Activated CD8-positive, alpha-beta memory T cell treated with anti-CD3 and anti-CD28 coated beads for 1 hour (primary cell): ENCODE results near the gene TLCD3B.

Experiments
- DNase-seq, 2 donors: peaks; one replicate each; pipeline ENCODE4 v3.0.0-alpha.2; 2020; ENCODE audit warnings: low read depth in 1 of 2; ENCODE audit errors: extremely low read depth in 1 of 2

The TLCD3B gene, protein sequence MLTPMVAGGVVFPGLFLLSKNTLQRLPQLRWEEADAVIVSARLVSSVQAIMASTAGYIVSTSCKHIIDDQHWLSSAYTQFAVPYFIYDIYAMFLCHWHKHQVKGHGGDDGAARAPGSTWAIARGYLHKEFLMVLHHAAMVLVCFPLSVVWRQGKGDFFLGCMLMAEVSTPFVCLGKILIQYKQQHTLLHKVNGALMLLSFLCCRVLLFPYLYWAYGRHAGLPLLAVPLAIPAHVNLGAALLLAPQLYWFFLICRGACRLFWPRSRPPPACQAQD

DNA sequence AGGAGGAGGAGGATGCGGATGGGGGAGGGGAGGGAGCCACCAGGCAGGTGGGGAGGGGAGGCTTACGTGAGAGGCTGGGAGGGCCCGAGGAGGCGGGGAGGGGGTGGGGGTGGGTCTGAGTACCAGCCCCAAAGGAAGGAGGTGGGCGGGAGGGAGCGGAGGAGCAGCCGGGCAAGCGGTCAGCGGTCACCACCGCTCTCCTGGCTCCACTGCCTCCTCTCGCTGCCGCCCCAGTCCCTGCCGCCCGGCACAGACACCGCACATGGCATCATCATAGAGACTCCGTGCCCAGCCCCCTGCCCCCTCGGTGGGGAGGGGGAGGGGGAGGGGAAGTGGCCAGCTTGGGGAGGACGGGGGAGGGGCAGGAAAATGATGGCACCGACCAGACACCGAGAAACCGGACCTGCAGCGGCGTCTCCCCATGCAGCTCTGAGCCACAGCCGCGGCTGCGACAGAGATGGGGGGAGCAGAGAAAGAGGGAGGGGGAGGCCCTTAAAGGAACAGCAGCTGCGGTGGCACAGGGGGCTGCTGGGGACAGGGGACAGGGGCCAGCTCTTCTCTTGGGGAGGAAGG, at the start of gene TLCD3B:
Gene TLCD3B, minus strand, starts transcription at position 431 of the 573 bp plus-strand sequence. CDS start 744 bp downstream, outside the sequence.
- no peak for DNase-seq

DNA sequence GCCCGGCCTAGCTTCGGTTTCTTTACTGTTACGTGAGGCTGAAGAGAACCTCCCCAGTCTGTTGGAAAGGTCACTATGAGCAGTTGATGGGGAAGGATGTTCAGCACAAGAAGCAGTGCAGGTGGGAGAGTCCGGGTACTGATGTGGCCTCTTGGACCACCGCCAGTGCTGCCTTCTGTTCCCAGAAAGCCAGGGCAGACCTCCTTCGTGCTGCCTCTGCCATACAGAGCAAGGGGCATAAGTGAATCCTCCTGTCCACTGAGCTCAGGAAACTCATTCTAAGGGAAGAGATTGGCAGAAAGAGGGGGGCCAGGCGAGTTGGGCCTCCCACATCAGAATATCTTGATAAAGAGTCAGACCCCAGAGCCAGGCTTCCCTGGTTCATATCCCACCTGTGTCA, 48.4 kb upstream of the TLCD3B start:
- no peak for DNase-seq

DNA sequence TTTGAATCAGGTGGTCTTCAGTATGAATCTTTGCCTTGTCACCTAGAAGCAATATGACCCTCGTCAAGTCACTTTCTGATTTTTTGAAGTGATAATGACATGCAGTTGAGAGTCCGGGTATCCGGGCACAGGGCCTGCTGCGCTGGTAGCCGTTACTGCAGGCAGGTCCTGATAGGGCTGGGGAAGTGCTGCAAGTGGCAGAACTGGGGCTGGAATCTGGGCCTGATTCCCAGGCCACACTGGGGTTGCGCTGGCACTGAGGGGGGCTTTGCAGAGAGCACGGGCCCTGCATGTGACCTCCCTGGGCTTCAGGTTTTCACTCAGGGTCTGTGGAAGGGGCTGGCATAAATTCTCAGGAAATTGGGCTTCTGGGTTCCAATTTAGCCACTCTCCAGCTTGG, 47.7 kb upstream of the TLCD3B start:
- DNase-seq, result no peak

DNA sequence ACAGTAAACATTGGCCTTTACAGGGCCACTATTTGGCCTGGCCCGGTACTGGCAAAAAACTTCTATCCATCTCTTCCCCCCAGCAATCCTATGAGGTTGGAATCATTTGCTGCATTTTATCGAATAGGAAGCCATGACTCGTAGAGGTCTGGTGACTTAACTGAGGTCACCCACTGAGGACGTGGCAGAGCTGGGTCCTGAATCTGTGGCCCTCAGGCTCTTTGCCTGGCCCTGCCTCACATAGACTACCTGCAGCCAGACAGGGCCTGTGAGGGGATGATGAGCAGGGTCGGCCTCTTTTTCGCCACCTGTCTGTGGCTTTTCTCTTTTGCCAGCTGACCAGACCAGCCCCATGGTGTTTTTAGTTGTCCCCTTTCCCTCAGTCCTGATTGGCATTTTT, 46.6 kb upstream of the TLCD3B start:
- no peak for DNase-seq

DNA sequence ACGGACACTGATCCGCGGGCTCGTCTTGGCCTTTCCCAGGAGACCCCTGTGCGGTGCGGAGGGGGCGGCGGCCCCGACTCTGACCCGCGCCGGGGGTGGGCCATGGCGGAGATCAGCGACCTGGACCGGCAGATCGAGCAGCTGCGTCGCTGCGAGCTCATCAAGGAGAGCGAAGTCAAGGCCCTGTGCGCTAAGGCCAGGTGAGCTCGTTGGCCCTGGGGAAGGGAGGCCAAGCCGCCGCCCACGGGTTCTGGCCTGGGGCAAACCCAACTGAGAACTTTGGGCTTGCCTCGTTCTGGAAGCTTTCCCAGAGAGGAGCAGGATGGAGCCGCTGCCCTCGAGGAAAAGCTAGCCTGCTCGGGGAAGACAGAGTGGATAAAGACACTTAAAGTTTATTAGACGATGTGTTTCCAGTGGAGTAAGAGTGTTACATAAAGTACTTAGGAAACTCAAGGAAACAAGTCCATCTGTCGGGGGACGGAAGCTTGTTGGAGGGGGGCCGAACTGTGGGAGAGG, 45.3 kb upstream of the TLCD3B start:
- DNase-seq, result no peak

DNA sequence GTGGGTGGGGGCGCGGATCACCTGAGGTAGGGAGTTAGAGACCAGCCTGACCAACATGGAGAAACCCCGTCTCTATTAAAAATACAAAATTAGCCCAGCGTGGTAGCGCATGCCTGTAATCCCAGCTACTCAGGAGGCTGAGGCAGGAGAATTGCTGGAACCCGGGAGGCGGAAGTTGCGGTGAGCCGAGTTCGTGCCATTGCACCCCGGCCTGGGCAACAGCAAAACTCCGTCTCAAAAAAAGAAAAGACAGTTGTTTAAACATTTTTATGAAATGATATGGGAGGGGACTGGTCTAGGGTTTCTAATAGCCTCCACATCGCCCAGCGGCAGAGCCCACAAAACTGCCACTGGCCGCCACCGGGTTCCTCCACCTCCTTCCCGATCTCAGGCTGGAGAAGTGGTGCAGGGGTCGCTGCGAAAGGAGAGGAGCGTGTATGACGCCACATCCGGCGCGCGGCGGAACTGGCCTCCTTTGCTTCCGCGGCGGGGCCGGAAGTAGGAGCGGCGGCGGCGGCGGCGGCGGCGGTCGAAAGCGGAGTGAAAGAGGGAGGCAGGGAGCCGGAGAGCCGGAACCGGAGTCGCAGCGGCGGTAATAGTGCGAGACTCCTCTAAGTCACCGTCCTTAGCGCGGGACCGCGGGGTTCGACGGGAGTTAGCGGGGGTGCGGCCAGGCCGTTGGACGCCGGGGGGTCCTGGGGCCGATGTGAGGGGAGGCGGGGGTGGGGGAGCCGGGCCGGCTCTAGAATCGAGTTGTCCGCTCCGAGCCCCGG, 44.6 kb upstream of the TLCD3B start, which contains the start of gene PPP4C:
Gene PPP4C, plus strand, starts transcription at position 492 of the 773 bp plus-strand sequence. CDS start 384 bp downstream, outside the sequence.
- DNase-seq, result peak; percentile 66 to 86

DNA sequence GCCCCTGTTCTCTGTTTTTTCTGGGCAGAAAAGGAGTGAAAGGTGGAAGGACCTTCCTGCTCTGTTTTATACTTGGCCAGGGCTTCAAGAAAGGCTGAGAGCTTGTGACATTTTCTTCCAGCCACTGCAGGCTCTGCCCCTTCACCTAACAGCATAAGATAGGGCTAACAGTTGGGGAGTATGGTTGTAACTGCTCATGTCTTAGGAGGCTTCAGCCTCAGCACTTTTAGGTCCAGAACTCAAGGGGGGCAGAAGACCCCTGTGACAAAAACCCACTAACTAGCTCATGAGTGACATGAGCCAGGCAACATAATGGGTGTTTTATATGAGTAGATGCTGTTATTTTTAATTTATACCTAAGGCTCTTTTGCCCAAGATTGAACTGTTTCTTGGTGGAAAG, 39.4 kb upstream of the TLCD3B start:
- DNase-seq, result no peak

DNA sequence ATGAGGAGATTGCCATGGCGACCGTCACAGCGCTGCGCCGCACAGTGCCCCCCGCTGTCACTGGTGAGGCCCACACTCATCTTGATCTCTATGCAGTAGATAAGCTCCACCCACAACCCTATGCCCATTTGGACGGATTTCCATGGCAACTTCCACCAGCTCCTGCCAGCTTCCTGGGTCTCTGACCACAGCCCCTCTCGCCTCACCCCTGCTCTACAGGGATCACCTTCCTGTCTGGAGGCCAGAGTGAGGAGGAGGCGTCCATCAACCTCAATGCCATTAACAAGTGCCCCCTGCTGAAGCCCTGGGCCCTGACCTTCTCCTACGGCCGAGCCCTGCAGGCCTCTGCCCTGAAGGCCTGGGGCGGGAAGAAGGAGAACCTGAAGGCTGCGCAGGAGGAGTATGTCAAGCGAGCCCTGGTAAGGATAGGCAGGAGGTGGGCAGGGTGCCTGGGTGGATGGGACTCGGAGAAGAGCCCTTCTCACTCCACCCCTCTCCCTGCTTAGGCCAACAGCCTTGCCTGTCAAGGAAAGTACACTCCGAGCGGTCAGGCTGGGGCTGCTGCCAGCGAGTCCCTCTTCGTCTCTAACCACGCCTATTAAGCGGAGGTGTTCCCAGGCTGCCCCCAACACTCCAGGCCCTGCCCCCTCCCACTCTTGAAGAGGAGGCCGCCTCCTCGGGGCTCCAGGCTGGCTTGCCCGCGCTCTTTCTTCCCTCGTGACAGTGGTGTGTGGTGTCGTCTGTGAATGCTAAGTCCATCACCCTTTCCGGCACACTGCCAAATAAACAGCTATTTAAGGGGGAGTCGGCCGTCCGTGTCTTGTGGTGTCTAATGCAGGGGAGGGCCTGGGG, 38.8 kb upstream of the TLCD3B start:
- no peak for DNase-seq

DNA sequence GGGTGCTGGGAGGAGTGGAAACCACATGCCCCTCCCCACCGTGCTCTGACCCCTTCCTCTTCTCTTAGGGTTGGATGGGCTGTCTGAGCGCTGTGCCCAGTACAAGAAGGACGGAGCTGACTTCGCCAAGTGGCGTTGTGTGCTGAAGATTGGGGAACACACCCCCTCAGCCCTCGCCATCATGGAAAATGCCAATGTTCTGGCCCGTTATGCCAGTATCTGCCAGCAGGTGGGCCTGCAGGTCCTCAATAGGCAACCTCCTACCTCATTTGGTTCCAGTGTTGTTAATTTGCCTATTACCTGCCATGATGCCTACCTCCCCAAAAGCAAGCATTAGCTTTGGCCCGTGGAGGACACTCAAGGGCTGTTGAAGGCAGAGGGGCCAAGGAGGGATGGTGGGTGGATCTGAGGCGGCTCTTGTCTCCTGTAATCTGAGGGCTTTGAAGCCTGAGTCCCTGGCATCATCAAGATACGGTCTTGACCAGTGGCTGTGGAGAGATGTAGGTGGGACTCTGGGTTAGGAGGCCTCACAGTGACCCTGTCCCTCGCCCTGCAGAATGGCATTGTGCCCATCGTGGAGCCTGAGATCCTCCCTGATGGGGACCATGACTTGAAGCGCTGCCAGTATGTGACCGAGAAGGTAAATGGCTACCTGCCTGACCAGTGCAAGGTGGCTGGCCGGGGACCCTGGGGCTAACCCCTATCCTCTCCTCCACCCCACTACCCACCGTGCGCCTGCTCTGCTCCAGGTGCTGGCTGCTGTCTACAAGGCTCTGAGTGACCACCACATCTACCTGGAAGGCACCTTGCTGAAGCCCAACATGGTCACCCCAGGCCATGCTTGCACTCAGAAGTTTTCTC, 37.9 kb upstream of the TLCD3B start:
- DNase-seq, result no peak

DNA sequence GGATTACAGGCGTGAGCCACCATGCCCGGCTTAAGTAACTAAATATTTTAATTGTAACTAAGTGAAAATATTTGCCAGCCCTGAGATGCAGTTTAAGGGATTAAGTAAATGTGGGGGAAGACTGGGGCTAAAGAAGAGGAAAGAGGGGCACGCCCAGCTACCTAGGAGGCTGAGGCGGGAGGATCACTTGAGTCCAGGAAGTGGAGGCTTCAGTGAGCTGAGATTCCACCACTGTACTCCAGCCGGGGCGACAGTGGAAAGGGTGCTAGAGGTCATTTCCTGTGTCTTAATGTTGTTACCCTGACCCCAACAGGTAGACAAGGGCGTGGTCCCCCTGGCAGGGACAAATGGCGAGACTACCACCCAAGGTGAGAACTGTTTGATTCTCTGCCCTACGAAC, 37.3 kb upstream of the TLCD3B start:
- no peak for DNase-seq

DNA sequence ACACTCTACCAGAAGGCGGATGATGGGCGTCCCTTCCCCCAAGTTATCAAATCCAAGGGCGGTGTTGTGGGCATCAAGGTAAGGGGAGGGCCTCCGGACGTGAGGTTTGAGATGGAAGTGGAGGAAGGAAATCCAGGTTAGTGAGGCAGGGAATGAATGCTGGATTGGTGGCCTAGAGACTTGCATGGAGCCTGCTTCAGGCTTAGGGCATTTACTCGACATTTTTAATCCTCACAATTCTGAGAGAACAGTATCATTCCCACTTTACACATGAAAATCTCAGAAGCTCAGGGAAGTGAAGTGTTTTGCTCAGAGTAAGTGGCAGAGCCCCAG, 36.5 kb upstream of the TLCD3B start:
- no peak for DNase-seq

DNA sequence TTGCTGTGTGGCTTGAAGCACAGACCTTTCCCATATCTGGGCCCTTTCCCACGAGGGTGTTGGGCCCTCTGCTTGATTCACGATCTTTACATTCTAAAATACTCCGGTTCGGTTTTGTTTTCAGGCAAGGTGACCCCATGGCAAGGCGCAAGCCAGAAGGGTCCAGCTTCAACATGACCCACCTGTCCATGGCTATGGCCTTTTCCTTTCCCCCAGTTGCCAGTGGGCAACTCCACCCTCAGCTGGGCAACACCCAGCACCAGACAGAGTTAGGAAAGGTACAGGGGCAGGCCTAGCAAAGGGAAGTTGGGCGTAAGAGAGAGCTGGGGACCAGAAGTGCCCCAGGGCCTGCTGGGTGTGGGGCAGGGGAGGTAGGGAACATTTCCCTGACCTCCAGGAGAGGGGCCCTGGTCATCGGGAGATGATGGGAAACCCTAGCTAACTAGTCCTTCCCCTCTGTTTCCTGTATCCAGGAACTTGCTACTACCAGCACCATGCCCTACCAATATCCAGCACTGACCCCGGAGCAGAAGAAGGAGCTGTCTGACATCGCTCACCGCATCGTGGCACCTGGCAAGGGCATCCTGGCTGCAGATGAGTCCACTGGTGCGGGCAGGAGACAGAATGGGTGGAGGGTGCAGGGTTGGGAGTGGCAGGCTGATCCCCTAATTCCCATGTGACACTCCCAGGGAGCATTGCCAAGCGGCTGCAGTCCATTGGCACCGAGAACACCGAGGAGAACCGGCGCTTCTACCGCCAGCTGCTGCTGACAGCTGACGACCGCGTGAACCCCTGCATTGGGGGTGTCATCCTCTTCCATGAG, 35.9 kb upstream of the TLCD3B start:
- no peak for DNase-seq

DNA sequence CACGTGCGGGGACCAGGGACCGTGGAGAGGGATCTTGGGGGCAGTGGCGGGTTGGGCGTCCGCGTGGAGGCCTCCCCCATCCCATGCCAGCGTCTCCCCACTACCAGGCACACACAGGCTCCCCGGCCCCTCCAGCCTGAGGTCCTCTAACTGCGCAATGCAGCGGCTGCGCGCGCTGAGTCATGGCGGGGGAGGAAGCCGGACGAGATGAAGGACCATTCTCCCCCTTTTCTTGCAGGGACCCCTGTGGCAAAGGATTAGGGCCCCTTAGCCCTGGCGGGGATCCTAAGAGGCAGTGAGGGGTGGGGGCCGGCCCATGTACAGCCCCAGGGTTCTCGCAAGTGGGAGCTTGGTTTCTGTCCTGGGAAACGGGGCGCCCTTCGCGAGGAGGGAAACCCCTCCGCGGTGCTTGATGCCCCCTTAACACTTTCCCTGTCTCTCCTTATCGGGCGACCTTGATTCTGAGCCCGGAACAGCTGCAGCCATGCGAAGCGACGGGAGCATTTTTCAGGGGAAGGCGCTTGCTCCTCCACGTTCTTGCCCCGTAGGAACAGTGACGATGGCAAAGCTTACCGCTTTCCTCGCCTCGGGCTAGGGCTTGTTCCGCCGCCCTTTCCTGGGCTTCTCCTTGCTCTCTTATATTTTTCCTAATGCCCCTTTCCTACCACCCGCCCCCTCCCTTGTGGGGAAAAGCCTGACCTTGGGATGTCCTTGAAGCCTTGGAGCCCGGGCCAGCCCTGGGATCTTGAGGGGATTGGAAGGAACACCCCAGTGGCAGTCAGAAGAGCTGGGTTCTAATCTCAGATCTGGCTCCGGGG, 35.1 kb upstream of the TLCD3B start:
- no peak for DNase-seq

DNA sequence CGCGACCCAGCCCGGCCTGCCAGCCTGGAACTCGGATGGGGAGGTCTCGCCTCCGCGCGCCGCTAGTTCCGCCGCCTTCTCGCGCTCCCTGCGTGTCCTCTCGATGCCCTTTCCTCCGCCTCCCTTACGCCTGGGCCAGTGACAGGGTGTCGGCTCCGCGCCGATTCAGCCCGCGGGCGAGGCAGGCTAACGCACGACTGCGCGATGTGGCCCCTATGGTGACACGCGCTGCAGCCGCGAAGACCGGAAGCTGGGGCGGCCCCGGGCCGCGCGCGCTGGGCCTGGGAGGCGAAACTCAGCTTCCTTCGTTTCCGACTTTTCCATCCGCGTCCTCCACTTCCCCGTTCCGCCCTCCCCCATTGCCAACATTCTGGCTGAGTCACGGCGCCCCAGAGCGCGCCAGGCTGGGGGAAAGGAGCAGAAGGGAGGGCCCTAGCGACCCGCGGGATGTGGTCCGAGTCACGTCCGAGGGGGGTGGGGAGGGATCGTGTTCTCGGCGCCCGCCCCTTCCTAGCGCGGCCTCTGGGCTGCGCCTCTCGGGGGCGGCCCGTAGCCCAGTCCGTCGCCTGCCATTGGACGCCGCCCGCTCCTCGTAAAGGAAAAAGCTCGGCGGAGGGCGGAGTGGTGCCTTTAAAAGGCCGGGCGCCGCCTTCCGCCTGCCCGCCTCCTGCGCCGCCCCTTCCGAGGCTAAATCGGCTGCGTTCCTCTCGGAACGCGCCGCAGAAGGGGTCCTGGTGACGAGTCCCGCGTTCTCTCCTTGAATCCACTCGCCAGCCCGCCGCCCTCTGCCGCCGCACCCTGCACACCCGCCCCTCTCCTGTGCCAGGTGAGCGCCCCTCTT, 34.3 kb upstream of the TLCD3B start, which contains the start of gene ALDOA:
Gene ALDOA, plus strand, starts transcription at position 659 of the 841 bp plus-strand sequence. CDS start 1,138 bp downstream, outside the sequence.
- DNase-seq, result peak; percentile 84 to 90

DNA sequence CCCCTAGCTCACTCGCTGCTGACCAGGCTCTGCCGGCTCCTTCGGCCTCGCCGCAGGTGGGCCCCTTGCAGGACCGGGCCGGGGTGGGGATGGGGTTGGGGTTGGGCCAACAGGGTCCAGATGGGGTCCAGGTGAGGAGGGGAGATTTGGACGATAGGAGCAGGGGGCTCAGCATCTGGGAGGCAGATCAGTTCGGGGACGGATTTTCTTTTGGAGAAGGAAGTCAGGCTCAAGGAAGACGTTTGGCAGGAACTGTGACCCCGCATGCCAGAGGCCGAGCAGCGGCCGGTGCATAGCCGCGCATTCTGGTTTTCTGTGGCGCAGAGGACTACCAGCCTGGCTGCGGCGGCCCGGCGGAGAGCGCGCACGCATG, 33.6 kb upstream of the TLCD3B start:
- no peak for DNase-seq

DNA sequence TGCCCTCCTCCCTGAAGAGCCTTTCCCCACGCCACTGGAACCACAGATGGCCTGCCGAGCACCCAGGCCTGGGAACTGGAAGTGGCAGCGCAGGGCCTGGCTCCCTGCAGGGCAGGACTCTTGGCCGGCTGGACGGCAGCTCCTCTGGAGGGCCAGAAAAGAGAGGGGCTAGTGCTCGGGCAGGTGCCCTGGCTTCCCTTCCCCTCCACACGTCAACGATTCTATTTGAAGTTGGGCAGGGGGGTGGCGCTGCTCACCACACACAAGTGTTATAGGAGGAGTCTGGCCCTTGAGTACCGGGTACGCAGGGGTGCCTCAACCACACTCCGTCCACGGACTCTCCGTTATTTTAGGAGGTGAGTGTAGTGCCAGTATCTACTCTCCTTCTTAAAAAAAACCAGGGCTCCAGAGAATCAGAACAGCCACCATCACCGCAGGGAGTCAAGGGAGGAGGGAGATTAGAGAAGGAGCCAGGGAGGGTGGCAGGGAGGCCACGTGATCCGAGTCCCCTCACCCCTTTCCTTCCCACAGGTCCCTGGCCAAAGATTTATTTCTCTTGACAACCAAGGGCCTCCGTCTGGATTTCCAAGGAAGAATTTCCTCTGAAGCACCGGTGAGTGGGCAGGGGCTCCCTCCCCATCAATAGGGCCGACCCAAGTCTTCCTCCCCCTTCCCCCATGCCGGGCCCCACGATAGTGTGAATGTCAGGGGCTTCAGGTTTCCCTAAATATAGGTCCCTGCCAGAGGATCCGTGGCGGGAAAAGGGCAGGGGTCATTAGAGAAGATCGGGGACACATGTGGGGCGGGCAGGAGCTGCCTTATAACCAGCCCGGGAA, 33.0 kb upstream of the TLCD3B start:
- DNase-seq, result peak in 1 of 2 donors; percentile 48
